SU-DHL-6 (cell line): ENCODE data around the gene KRTAP10-4.

Source experiments
- CTCF ChIP-seq: fragments of 200-600 bp; sonication (generic); IDR thresholded peaks from one replicate; pipeline ENCODE4 v1.5.1; 2017; ENCODE audit warnings: antibody characterized with exemption, mild to moderate bottlenecking, low read length, moderate library complexity; ENCODE audit not compliant: insufficient read depth, poor library complexity, severe bottlenecking
- EZH2phosphoT487 ChIP-seq: fragments of 200-600 bp; sonication (generic), shearing (Covaris generic); conservative IDR thresholded peaks from 2 replicates; pipeline ENCODE4 v1.6.1; 2018; ENCODE audit warnings: mild to moderate bottlenecking, antibody characterized with exemption, low read length, moderate library complexity, mixed read lengths

- TF ChIP-seq CTCF (no peak), EZH2phosphoT487 (no peak)
Measured at GRCh38 chr21:44583089-44583799, 9.7 kb downstream of the KRTAP10-4 start.
